Mesenchymal stem cell (in vitro differentiated cells and primary cell): ENCODE data around the gene AFP.
A peak's percentile ranks its signal among the peaks of the same experiment; 100 is the strongest.

Source experiments
- DNase-seq: peaks from one replicate; pipeline ENCODE4 v3.0.0-alpha.2; 2013
- H2AFZ ChIP-seq: one replicate; pipeline ENCODE4 v1.6.1; 2013; ENCODE audit warnings: low read depth, mild to moderate bottlenecking, control low read depth, inconsistent platforms, low read length, moderate library complexity
- H2AK5ac ChIP-seq: 2 replicates; pipeline ENCODE4 v1.6.1; 2013; ENCODE audit warnings: low read length, moderate library complexity, mild to moderate bottlenecking, inconsistent platforms; ENCODE audit not compliant: severe bottlenecking
- H2BK120ac ChIP-seq: one replicate; pipeline ENCODE4 v1.6.1; 2013; ENCODE audit warnings: low read depth, mild to moderate bottlenecking, inconsistent platforms, low read length, moderate library complexity
- H2BK12ac ChIP-seq, 2 experiments: one replicate each; pipeline ENCODE4 v1.6.1; 2013; ENCODE audit warnings: inconsistent platforms in 2 of 2, low read length in 2 of 2, mild to moderate bottlenecking in 2 of 2, moderate library complexity in 2 of 2, control low read depth in 1 of 2
- H2BK15ac ChIP-seq: one replicate; pipeline ENCODE4 v1.6.1; 2013; ENCODE audit warnings: mild to moderate bottlenecking, low read depth, inconsistent platforms; ENCODE audit not compliant: poor library complexity, severe bottlenecking
- H2BK5ac ChIP-seq: 2 replicates; pipeline ENCODE4 v1.6.1; 2013; ENCODE audit warnings: low read depth, mild to moderate bottlenecking, low read length, control low read depth, inconsistent platforms; ENCODE audit not compliant: poor library complexity, severe bottlenecking
- H3K14ac ChIP-seq, 2 experiments: one replicate each; pipeline ENCODE4 v1.6.1; 2013; ENCODE audit warnings: inconsistent platforms in 2 of 2, low read length in 2 of 2, control low read depth in 1 of 2, mild to moderate bottlenecking in 1 of 2, moderate library complexity in 1 of 2
- H3K18ac ChIP-seq, 2 experiments: one replicate each; pipeline ENCODE4 v1.6.1; 2013; ENCODE audit warnings: inconsistent platforms in 2 of 2, low read length in 2 of 2, control low read depth in 1 of 2, low read depth in 1 of 2, mild to moderate bottlenecking in 1 of 2
- H3K23ac ChIP-seq, 2 experiments: one replicate each; pipeline ENCODE4 v1.6.1; 2013; ENCODE audit warnings: inconsistent platforms in 2 of 2, low read length in 2 of 2, mild to moderate bottlenecking in 2 of 2, moderate library complexity in 2 of 2, control low read depth in 1 of 2
- H3K27ac ChIP-seq: 2 replicates; pipeline ENCODE4 v1.5.1; 2013; ENCODE audit warnings: mild to moderate bottlenecking, moderate library complexity, low read length, control low read depth, inconsistent platforms; ENCODE audit not compliant: poor library complexity, severe bottlenecking
- H3K27me3 ChIP-seq, 2 experiments: 2 replicates each; pipeline versions ENCODE4 v1.6.1 to v1.7.0; 2013; ENCODE audit warnings: low read length in 2 of 2, mild to moderate bottlenecking in 2 of 2, moderate library complexity in 2 of 2, control low read depth in 1 of 2, inconsistent platforms in 1 of 2; ENCODE audit not compliant: control insufficient read depth in 1 of 2, insufficient read depth in 1 of 2
- H3K36me3 ChIP-seq, 2 experiments: 2 replicates each; pipeline versions ENCODE4 v1.6.1 to v1.7.0; 2013; ENCODE audit warnings: low read length in 2 of 2, control low read depth in 1 of 2, inconsistent platforms in 1 of 2, low read depth in 1 of 2, mild to moderate bottlenecking in 1 of 2; ENCODE audit not compliant: insufficient read depth in 2 of 2, control insufficient read depth in 1 of 2
- H3K4ac ChIP-seq, 2 experiments: one replicate each; pipeline ENCODE4 v1.6.1; 2013; ENCODE audit warnings: inconsistent platforms in 2 of 2, low read length in 2 of 2, mild to moderate bottlenecking in 2 of 2, moderate library complexity in 2 of 2, control low read depth in 1 of 2, low read depth in 1 of 2
- H3K4me1 ChIP-seq: 2 replicates; pipeline ENCODE4 v1.6.1; 2013; ENCODE audit warnings: low read depth, low read length, control low read depth; ENCODE audit not compliant: control insufficient read depth, insufficient read depth
- H3K4me2 ChIP-seq: 2 replicates; pipeline ENCODE4 v1.6.1; 2013; ENCODE audit warnings: low read length, mild to moderate bottlenecking, inconsistent platforms; ENCODE audit not compliant: poor library complexity, severe bottlenecking
- H3K4me3 ChIP-seq, 2 experiments: 2 replicates each; pipeline versions ENCODE4 v1.5.1 to v1.7.0; 2013; ENCODE audit warnings: low read length in 2 of 2, mild to moderate bottlenecking in 2 of 2, control low read depth in 1 of 2, low read depth in 1 of 2; ENCODE audit not compliant: insufficient read depth in 1 of 2
- H3K79me1 ChIP-seq: replicated peaks from 2 replicates; pipeline ENCODE4 v1.6.1; 2013; ENCODE audit warnings: mild to moderate bottlenecking, control low read depth, low read length, inconsistent platforms; ENCODE audit not compliant: poor library complexity, severe bottlenecking
- H3K9ac ChIP-seq: 2 replicates; pipeline ENCODE4 v1.7.0; 2013; ENCODE audit warnings: mild to moderate bottlenecking, low read length, moderate library complexity
- H3K9me3 ChIP-seq: 2 replicates; pipeline ENCODE4 v1.7.0; 2013; ENCODE audit warnings: mild to moderate bottlenecking, low read length; ENCODE audit not compliant: control insufficient read depth
- H4K8ac ChIP-seq: one replicate; pipeline ENCODE4 v1.6.1; 2013; ENCODE audit warnings: inconsistent platforms, mild to moderate bottlenecking, low read length, moderate library complexity
- H4K91ac ChIP-seq: one replicate; pipeline ENCODE4 v1.6.1; 2013; ENCODE audit warnings: mild to moderate bottlenecking, low read length, inconsistent platforms
- WGBS: methylation state at CpG from one replicate; pipeline ENCODE4 v1.1.7; 2013; ENCODE audit warnings: mixed read lengths; 5-methylcytosine and 5-hydroxymethylcytosine counted together

The AFP gene

DNA sequence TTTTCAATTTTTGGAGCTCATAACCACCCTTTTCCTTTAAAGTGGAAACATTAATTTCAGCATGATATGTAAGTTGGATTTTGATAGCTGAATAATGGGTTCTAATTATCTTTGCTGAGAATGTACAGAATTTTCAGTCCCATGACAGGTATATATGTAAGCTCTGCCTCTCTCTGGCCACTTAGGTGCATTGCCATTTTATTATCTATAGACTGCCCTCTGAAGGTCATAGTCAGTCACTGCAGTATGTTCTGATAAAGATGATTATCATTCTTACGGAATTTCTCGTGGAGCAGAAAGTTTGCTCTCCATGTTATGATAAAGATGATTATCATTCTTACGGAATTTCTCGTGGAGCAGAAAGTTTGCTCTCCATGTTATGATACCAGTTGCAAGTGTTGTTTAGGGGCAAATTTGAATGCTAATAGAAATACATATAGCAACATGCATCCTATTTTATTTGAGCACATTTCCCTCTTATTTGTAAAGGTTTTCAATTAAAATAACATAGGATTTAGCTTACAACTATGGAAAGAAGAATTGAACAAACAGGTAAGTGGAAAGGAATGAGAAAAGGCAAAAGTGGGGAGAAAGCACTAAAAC lies 10.4 kb downstream of the AFP start:
- Histone ChIP-seq H3K14ac (no peak overlapping the region), H3K27ac (no peak overlapping the region), H3K4me2 (no peak overlapping the region), H2AFZ (no peak overlapping the region), H4K91ac (no peak overlapping the region), H3K9ac (no peak overlapping the region), H2BK15ac (no peak overlapping the region), H3K4me1 (peaks cover 2% of the 10 kb centered on the region), H3K18ac (no peak overlapping the region), H4K8ac (no peak overlapping the region), H2BK12ac (no peak overlapping the region), H2BK120ac (no peak overlapping the region), H3K27me3 (no peaks in the 10 kb centered on the region), H3K79me1 (no peaks in the 10 kb centered on the region), H3K36me3 (no peaks in the 10 kb centered on the region), H3K4ac (no peak overlapping the region), H3K9me3 (no peaks in the 10 kb centered on the region), H2AK5ac (no peak overlapping the region), H3K23ac (no peak overlapping the region), H3K4me3 (no peak overlapping the region), H2BK5ac (no peak overlapping the region)
- WGBS = no CpG with 5 or more reads among the region's 4 CpGs
- DNase-seq = peak; percentile 60

DNA sequence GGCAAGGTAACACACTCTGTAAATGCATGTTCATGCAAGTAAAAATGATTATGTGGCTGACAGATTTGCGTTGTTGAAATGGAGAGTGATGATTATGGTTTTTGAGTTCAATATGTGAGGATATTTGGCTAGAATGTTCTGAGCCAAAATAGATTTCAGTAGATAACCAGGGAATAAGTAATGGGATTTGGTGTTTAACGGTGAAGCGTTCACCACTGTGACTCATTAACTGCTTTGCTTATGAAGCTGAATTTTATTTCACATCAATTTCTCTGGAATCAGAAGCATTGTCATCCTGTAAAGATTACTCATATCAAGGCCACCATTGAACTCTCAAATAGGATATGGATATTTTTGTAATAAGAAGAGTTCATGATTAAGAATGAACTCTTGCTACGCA lies 11.7 kb downstream of the AFP start:
- Histone ChIP-seq H3K27ac (no peak overlapping the region), H3K79me1 (no peaks in the 10 kb centered on the region), H3K4me3 (no peak overlapping the region), H2AK5ac (no peak overlapping the region), H3K23ac (no peak overlapping the region), H3K18ac (no peak overlapping the region), H3K4me2 (no peak overlapping the region), H3K9me3 (no peaks in the 10 kb centered on the region), H4K8ac (no peak overlapping the region), H3K14ac (no peak overlapping the region), H3K4me1 (peaks cover 4% of the 10 kb centered on the region), H2BK12ac (no peak overlapping the region), H2AFZ (no peak overlapping the region), H2BK120ac (no peak overlapping the region), H3K9ac (no peak overlapping the region), H4K91ac (no peak overlapping the region), H2BK15ac (no peak overlapping the region), H2BK5ac (no peak overlapping the region), H3K4ac (no peak overlapping the region), H3K36me3 (no peaks in the 10 kb centered on the region), H3K27me3 (no peaks in the 10 kb centered on the region)
- 92% methylated on average over 3 of the region's 4 CpGs for WGBS
- no peak for DNase-seq

DNA sequence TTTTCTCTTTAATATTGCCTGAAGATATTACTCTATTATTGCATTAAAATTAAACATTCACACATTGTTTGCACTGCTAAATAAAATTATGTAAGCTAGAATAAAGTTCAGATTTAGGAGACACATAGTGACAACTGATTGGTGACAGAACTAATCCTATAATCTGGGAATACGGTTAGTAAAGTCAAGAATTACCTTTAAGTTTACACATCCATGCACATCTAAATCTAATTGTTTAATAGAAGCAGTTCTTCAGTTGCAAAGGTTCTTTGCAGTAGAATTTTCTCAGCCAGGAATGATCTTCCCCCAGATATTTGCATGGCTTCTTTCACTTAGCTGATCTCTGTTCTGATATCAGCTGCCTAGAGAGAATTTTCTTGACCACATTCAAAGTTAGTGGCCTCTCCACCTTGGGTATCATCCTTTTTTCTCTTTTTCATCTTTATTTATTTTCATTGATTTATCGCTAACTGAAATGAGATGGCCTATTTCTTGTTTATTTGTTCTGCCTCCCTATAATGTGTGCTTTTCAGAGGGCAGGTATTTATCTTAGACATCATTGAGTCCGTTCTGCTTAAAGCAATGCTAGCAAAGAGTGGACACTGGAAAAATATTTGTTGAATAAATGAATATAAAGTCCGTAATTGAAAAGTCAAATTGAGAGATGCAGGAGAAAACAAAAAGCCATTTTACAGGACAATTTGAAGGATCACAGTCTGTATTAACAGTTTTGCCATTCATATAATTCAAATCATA lies 12.6 kb downstream of the AFP start:
- peaks cover 4% of the 10 kb centered on the region for H3K4me1 ChIP-seq
- no peak overlapping the region for H3K27ac ChIP-seq

DNA sequence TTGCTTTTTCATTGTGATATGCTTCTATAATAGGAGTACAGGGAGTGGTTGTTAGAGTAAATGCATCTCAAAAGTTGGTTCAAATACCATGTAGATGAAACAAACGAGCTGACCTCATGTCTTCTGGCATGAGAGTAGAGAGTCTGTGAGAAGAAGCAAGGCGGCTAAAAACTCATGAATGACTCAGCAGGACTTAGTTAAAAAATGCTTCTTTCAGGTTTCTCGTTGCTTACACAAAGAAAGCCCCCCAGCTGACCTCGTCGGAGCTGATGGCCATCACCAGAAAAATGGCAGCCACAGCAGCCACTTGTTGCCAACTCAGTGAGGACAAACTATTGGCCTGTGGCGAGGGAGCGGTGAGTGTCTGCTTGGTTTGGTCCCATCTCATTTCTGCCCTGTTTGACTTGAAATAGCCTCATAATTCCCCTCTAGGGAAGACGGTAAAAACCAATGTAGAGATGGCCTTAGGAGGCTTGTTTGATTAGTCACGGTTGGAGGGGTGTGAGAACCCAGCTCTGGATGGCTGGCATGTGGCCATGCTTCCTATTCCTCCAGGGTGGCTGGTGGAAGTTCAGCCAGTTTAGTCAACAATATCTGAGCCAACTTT lies 14.5 kb downstream of the AFP start:
- peak; percentile 64 for DNase-seq

More for the DNA sequence above, 12.6 kb downstream of the AFP start:
- H4K91ac ChIP-seq = no peak overlapping the region
- no peak overlapping the region for H2BK15ac ChIP-seq
- no peak overlapping the region for H3K4ac ChIP-seq
- no peak overlapping the region for H2BK5ac ChIP-seq
- no peaks in the 10 kb centered on the region for H3K9me3 ChIP-seq
- no peaks in the 10 kb centered on the region for H3K27me3 ChIP-seq
- H3K14ac ChIP-seq = no peak overlapping the region
- H3K4me2 ChIP-seq = no peak overlapping the region
- WGBS = 89% methylated on average over 4 of the region's 4 CpGs
- DNase-seq = no peak
- no peaks in the 10 kb centered on the region for H3K79me1 ChIP-seq
- H4K8ac ChIP-seq = no peak overlapping the region
- H2BK120ac ChIP-seq = no peak overlapping the region
- no peak overlapping the region for H2AK5ac ChIP-seq
- H2AFZ ChIP-seq = no peak overlapping the region
- H3K18ac ChIP-seq = no peak overlapping the region
- no peak overlapping the region for H3K9ac ChIP-seq
- H3K36me3 ChIP-seq = no peaks in the 10 kb centered on the region
- no peak overlapping the region for H2BK12ac ChIP-seq
- H3K23ac ChIP-seq = no peak overlapping the region
- H3K4me3 ChIP-seq = no peak overlapping the region

More for the DNA sequence above, 14.5 kb downstream of the AFP start:
- Histone ChIP-seq H2AK5ac (no peak overlapping the region), H2AFZ (peak overlapping the region; percentile 75), H4K91ac (no peak overlapping the region), H3K27ac (peak overlapping the region; percentile 98), H4K8ac (peak overlapping the region; percentile 65), H3K79me1 (no peaks in the 10 kb centered on the region), H3K4ac (no peak overlapping the region), H3K4me1 (peaks cover 4% of the 10 kb centered on the region), H3K36me3 (no peaks in the 10 kb centered on the region), H2BK120ac (no peak overlapping the region), H2BK15ac (no peak overlapping the region), H3K14ac (no peak overlapping the region), H3K4me3 (peak overlapping the region in 1 of 2 experiments; percentile 67), H3K23ac (no peak overlapping the region), H3K9ac (peak overlapping the region; percentile 83), H3K4me2 (peak overlapping the region; percentile 65), H3K27me3 (no peaks in the 10 kb centered on the region), H3K9me3 (no peaks in the 10 kb centered on the region), H2BK5ac (peak overlapping the region; percentile 98), H2BK12ac (peak overlapping the region in 1 of 2 experiments; percentile 49), H3K18ac (no peak overlapping the region)
- 49% methylated on average over 7 of the region's 9 CpGs for WGBS
